H1 (cell line): ENCODE data around the gene BRCA1. TPM values are rescaled to one million over a fixed set of nuclear protein-coding genes. Genes with fewer than 3 reads are reported as not detected.

ENCODE experiments used
- CTCF ChIA-PET: fragments of 300-600 bp; sonication (Branson Sonifier 250); formaldehyde crosslinking; loops from one replicate; lab custom pipeline; 2021; ENCODE audit not compliant: partially characterized antibody; lab: Charles Lee
- POLR2A ChIA-PET: fragments of 300-600 bp; sonication (Branson Sonifier 250); formaldehyde crosslinking; loops from one replicate; lab custom pipeline; 2021; ENCODE audit warnings: inconsistent platforms; ENCODE audit not compliant: partially characterized antibody; lab: Charles Lee
- DNase-seq, 2 experiments: peaks; one replicate each; pipeline versions ENCODE4 v3.0.0 to v3.0.0-alpha.2; 2010 to 2022; ENCODE audit warnings: low spot score in 2 of 2, low read depth in 1 of 2, mixed read lengths in 1 of 2
- FAIRE-seq: peaks from 2 replicates; lab custom pipeline; 2011; peaks lifted over from hg19 to GRCh38; lab: Jason Lieb, UNC
- H2AFZ ChIP-seq: 2 replicates; pipeline ENCODE4 v1.8.1; 2012; ENCODE audit warnings: low read length, inconsistent platforms
- H2AK5ac ChIP-seq: 2 replicates; pipeline ENCODE4 v1.6.1; 2013; ENCODE audit warnings: low read depth, low read length
- H2BK120ac ChIP-seq: replicated peaks from 2 replicates; pipeline ENCODE3; 2013; ENCODE audit warnings: low read depth, low read length, inconsistent platforms
- H2BK12ac ChIP-seq: 2 replicates; pipeline ENCODE4 v1.6.1; 2013; ENCODE audit warnings: low read depth, low read length
- H2BK15ac ChIP-seq: 2 replicates; pipeline ENCODE4 v1.6.1; 2013; ENCODE audit warnings: low read length
- H2BK20ac ChIP-seq: 2 replicates; pipeline ENCODE4 v1.6.1; 2013; ENCODE audit warnings: low read length
- H2BK5ac ChIP-seq: 2 replicates; pipeline ENCODE4 v1.6.1; 2013; ENCODE audit warnings: low read depth, low read length
- H3K14ac ChIP-seq: 2 replicates; pipeline ENCODE4 v1.6.1; 2013; ENCODE audit warnings: inconsistent platforms; ENCODE audit not compliant: insufficient read length
- H3K18ac ChIP-seq: 2 replicates; pipeline ENCODE4 v1.6.1; 2013; ENCODE audit warnings: low read length; ENCODE audit errors: extremely low read depth
- H3K23ac ChIP-seq: 2 replicates; pipeline ENCODE4 v1.6.1; 2013; ENCODE audit warnings: inconsistent platforms; ENCODE audit not compliant: insufficient read length
- H3K23me2 ChIP-seq: 2 replicates; pipeline ENCODE4 v1.6.1; 2013; ENCODE audit warnings: low read depth, low read length
- H3K27ac ChIP-seq: 2 replicates; pipeline ENCODE4 v1.6.1; 2011; ENCODE audit warnings: low read depth, low read length, inconsistent platforms
- H3K27me3 ChIP-seq, 4 experiments: replicated peaks in 1 of 4; 1 replicate in 1 of 4; 2 replicates in 3 of 4; pipeline versions ENCODE4 v1.6.1 to v1.8.1; 2011 to 2013; ENCODE audit warnings: low read length in 3 of 4, mild to moderate bottlenecking in 3 of 4, inconsistent platforms in 2 of 4, mixed read lengths in 2 of 4, moderate library complexity in 1 of 4; ENCODE audit not compliant: control insufficient read depth in 3 of 4, insufficient read depth in 3 of 4; ENCODE audit errors: extremely low read depth in 1 of 4
- H3K36me3 ChIP-seq, 4 experiments: 2 replicates each; pipeline versions ENCODE4 v1.6.1 to v1.8.1; 2011 to 2013; ENCODE audit warnings: mild to moderate bottlenecking in 4 of 4, low read length in 3 of 4, moderate library complexity in 2 of 4, control low read depth in 1 of 4, inconsistent platforms in 1 of 4; ENCODE audit not compliant: insufficient read depth in 4 of 4, control insufficient read depth in 2 of 4
- H3K4ac ChIP-seq: replicated peaks from 2 replicates; pipeline ENCODE3; 2013; ENCODE audit warnings: low read length, low read depth, mixed read lengths, inconsistent platforms; ENCODE audit not compliant: insufficient read length
- H3K4me1 ChIP-seq, 4 experiments: replicated peaks in 1 of 4; 1 replicate in 1 of 4; 2 replicates in 3 of 4; pipeline versions ENCODE4 v1.6.1 to v1.8.1; 2011 to 2013; ENCODE audit warnings: low read length in 3 of 4, inconsistent platforms in 2 of 4, mixed read lengths in 1 of 4; ENCODE audit not compliant: insufficient read depth in 4 of 4, control insufficient read depth in 3 of 4
- H3K4me2 ChIP-seq, 2 experiments: 2 replicates each; pipeline versions ENCODE4 v1.6.1 to v1.8.1; 2011 to 2013; ENCODE audit warnings: low read depth in 2 of 2, low read length in 2 of 2, control low read depth in 1 of 2, inconsistent platforms in 1 of 2, mild to moderate bottlenecking in 1 of 2; ENCODE audit not compliant: insufficient read depth in 1 of 2
- H3K4me3 ChIP-seq, 4 experiments: fragments of 200-600, 300-600 bp in 1 of 4; sonication (generic), shearing (Covaris generic), sonication (Bioruptor Twin) in 1 of 4; 2 replicates each; pipeline versions ENCODE4 v1.5.1 to v1.8.1; 2011 to 2016; ENCODE audit warnings: low read length in 4 of 4, low read depth in 3 of 4, control low read depth in 2 of 4, inconsistent platforms in 2 of 4, mild to moderate bottlenecking in 2 of 4, mixed read lengths in 1 of 4, moderate library complexity in 1 of 4; ENCODE audit not compliant: insufficient read depth in 2 of 4; ENCODE audit errors: extremely low read depth in 1 of 4
- H3K56ac ChIP-seq: replicated peaks from 2 replicates; pipeline ENCODE3; 2013; ENCODE audit warnings: low read depth, mild to moderate bottlenecking, mixed read lengths, low read length, inconsistent platforms; ENCODE audit not compliant: insufficient read length
- H3K79me1 ChIP-seq: 2 replicates; pipeline ENCODE4 v1.6.1; 2013; ENCODE audit warnings: low read depth, low read length, control low read depth
- H3K79me2 ChIP-seq, 2 experiments: 2 replicates each; pipeline versions ENCODE4 v1.6.1 to v1.8.1; 2012 to 2013; ENCODE audit warnings: low read length in 2 of 2, mild to moderate bottlenecking in 2 of 2, inconsistent platforms in 1 of 2; ENCODE audit not compliant: insufficient read depth in 2 of 2, control insufficient read depth in 1 of 2
- H3K9ac ChIP-seq, 4 experiments: replicated peaks in 1 of 4; 1 replicate in 1 of 4; 2 replicates in 3 of 4; pipeline versions ENCODE4 v1.6.1 to v1.8.1; 2011 to 2013; ENCODE audit warnings: low read depth in 3 of 4, low read length in 3 of 4, control low read depth in 2 of 4, mild to moderate bottlenecking in 2 of 4, moderate library complexity in 2 of 4, inconsistent platforms in 1 of 4; ENCODE audit errors: extremely low read depth in 1 of 4
- H3K9me3 ChIP-seq, 2 experiments: 2 replicates each; pipeline versions ENCODE4 v1.6.1 to v1.8.1; 2012 to 2013; ENCODE audit warnings: mild to moderate bottlenecking in 2 of 2, moderate library complexity in 2 of 2, control low read depth in 1 of 2, inconsistent platforms in 1 of 2, low read depth in 1 of 2, low read length in 1 of 2, mixed read lengths in 1 of 2; ENCODE audit not compliant: insufficient read depth in 2 of 2
- H4K20me1 ChIP-seq, 2 experiments: replicated peaks in 1 of 2; 2 replicates each; pipeline versions ENCODE3 to v1.8.1; 2011 to 2013; ENCODE audit warnings: inconsistent platforms in 2 of 2, low read length in 2 of 2, mild to moderate bottlenecking in 1 of 2; ENCODE audit not compliant: insufficient read depth in 2 of 2, control insufficient read depth in 1 of 2
- H4K5ac ChIP-seq: 2 replicates; pipeline ENCODE4 v1.6.1; 2013; ENCODE audit warnings: low read length, low read depth, mixed read lengths, inconsistent platforms; ENCODE audit not compliant: insufficient read length
- H4K8ac ChIP-seq: 2 replicates; pipeline ENCODE4 v1.8.0; 2013; ENCODE audit warnings: mild to moderate bottlenecking, moderate library complexity, low read length, inconsistent platforms; ENCODE audit not compliant: insufficient read depth; ENCODE audit errors: extremely low read depth
- H4K91ac ChIP-seq: replicated peaks from 2 replicates; pipeline ENCODE3; 2013; ENCODE audit warnings: low read length, mixed read lengths, inconsistent platforms; ENCODE audit not compliant: insufficient read length
- ASH2L ChIP-seq: fragments of 200-600, 300-600 bp; sonication (generic); IDR thresholded peaks from one replicate; pipeline ENCODE4 v1.7.1; 2017; ENCODE audit warnings: low read length
- CHD1 ChIP-seq: IDR thresholded peaks from 2 replicates; pipeline ENCODE4 v1.6.1; 2012; ENCODE audit warnings: low read depth, low read length, improper control_type of control experiment
- EP300 ChIP-seq, 2 experiments: IDR thresholded peaks; 1 replicate in 1 of 2; 2 replicates in 1 of 2; pipeline ENCODE4 v1.6.1; 2011 to 2012; ENCODE audit warnings: low read depth in 2 of 2, low read length in 2 of 2, mild to moderate bottlenecking in 2 of 2, borderline replicate concordance in 1 of 2, inconsistent platforms in 1 of 2, moderate library complexity in 1 of 2
- NRF1 ChIP-seq: IDR thresholded peaks from 2 replicates; pipeline ENCODE4 v1.6.1; 2011; ENCODE audit warnings: mild to moderate bottlenecking, low read depth, low read length, improper control_type of control experiment
- RAD21 ChIP-seq, 2 experiments: IDR thresholded peaks in 1 of 2; conservative IDR thresholded peaks in 1 of 2; 2 replicates each; pipeline ENCODE4 v1.6.1; 2011; ENCODE audit warnings: low read depth in 2 of 2, low read length in 2 of 2, improper control_type of control experiment in 1 of 2, inconsistent platforms in 1 of 2, mild to moderate bottlenecking in 1 of 2, moderate library complexity in 1 of 2
- RXRA ChIP-seq: IDR thresholded peaks from 2 replicates; pipeline ENCODE4 v1.6.1; 2011; ENCODE audit warnings: low read depth, mild to moderate bottlenecking, low read length, moderate library complexity; ENCODE audit not compliant: insufficient read depth
- SIN3A ChIP-seq, 2 experiments: IDR thresholded peaks in 1 of 2; conservative IDR thresholded peaks in 1 of 2; 2 replicates each; pipeline ENCODE4 v1.6.1; 2011 to 2012; ENCODE audit warnings: low read length in 2 of 2, improper control_type of control experiment in 1 of 2, low read depth in 1 of 2, mild to moderate bottlenecking in 1 of 2
- TAF7 ChIP-seq: optimal IDR thresholded peaks from 2 replicates; pipeline ENCODE3; 2011; ENCODE audit warnings: low read depth, mild to moderate bottlenecking, inconsistent platforms, low read length, moderate library complexity, borderline replicate concordance
- WGBS, 2 experiments: shearing (Covaris generic) in 1 of 2; methylation state at CpG; one replicate each; pipeline versions ENCODE4 v1.1.6 to v1.1.7; 2013 to 2015; ENCODE audit warnings: low lambda C conversion rate in 2 of 2, mixed read lengths in 2 of 2, inconsistent platforms in 1 of 2, low coverage in 1 of 2, missing lambda C conversion rate in 1 of 2; ENCODE audit not compliant: insufficient replicate concordance in 2 of 2, insufficient coverage in 1 of 2, insufficient read length in 1 of 2; ENCODE audit errors: extremely low coverage in 1 of 2, missing lambda C conversion rate in 1 of 2; 5-methylcytosine and 5-hydroxymethylcytosine counted together
- polyA plus RNA-seq, 7 experiments: library from polyadenylated mRNA; depleted of rRNA in 3 of 7; stranded (reverse) in 5 of 7; unstranded in 2 of 7; fragments of >200 nt in 5 of 7; fragments of 200-250 nt in 2 of 7; gene quantifications; 1 replicate in 5 of 7; 2 replicates in 1 of 7; 4 replicates in 1 of 7; pipeline versions ENCODE4 v1.2.1 to v1.2.3, GENCODE V29; 2011 to 2013; ENCODE audit warnings: missing spikeins in 2 of 7, mixed read lengths in 2 of 7
- total RNA-seq: library from RNA; stranded (reverse); fragmentation: NEBNext Ultra II Directional; extraction: Animal tissue kit (Norgen Biotek cat#: 25700); gene quantifications from 2 replicates; pipeline ENCODE4 v1.2.1, GENCODE V29; 2021

BRCA1 gene
- total and polyA plus RNA-seq, 2 of the 8 experiments (the other 6 are each of a cell fraction or from before 2014, with no cell fraction given) = 30.7 to 39.2 TPM

DNA sequence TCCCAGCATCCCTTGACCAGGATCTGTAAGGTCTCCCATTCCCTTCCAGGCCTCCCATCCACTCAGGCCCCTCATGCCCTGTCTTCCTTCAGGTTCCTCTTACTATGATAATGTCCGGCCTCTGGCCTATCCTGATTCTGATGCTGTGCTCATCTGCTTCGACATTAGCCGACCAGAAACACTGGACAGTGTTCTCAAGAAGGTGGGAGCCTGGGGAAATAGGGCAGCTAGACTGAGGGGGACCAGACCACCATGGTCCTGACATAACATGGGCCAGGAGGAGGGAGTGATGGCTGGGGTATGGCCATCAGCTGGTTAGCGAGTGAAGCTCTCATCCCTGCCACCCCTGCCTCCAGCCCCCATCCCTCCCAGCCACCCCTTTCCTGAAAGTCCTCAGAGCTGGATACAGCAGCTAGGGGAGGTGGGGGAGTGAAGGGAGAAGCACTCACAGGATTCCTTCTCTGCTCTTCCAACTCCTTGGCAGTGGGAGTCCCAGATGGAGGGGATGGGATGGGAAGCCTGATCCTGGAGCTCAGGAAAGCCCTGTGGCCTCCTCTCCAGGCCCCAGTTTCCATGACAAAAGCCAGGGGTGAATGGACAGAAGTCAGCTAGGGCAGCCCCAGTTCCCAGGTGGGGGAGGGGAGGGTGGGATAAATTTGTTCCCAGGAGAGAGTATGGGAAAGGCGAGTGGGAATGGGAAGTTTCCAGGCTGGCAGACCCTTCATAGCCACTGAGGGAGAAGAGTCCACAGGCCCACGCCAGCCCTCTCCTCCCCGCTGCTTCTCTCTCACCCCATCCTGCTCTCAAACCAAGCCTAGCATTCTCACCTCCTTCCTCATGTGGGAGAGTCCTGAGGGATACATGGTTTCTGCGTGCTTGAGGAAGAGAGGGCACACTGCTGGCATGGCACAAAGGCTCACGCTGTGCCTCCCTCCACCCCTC, 97.8 kb downstream of the BRCA1 start:
- no peak overlapping the region; a peak in 2 of 7 replicates for H3K9ac ChIP-seq
- peak overlapping the region; percentile 94 for H2BK5ac ChIP-seq
- H3K56ac ChIP-seq = no peak overlapping the region
- peaks cover 15 to 22% (median 17%) of the 10 kb centered on the region in 4 experiments for H3K4me1 ChIP-seq
- peak overlapping the region; percentile 99 for H2BK20ac ChIP-seq
- FAIRE-seq (no peak), DNase-seq (no peak)
- 68% methylated on average over 7 of the region's 9 CpGs; no CpG with 5 or more reads in 1 of the 2 experiments for WGBS, 2 experiments
- H3K4me3 ChIP-seq = peak overlapping the region in 2 of 4 experiments; percentile 1 to 41; a peak in 3 of 8 replicates
- peak overlapping the region; percentile 65 for H4K5ac ChIP-seq
- H2BK12ac ChIP-seq = peak overlapping the region; percentile 92
- H4K8ac ChIP-seq = no peak overlapping the region
- CTCF ChIA-PET = interaction anchor here (0.5 to 1.6 kb wide), 4 partner anchors 13 to 282 kb away, joined by 3 to 5 read pairs (median 3); no protein-coding TSS in a partner anchor
- peaks cover 0 to 6% of the 10 kb centered on the region in 2 experiments; a peak in 2 of 4 replicates for H3K79me2 ChIP-seq
- H3K27me3 ChIP-seq = no peaks in the 10 kb centered on the region
- no peak overlapping the region for H2AFZ ChIP-seq
- no peak overlapping the region; the same call in 1 of the 2 replicates for H2BK15ac ChIP-seq
- H3K4me2 ChIP-seq = peak overlapping the region; percentile 64 to 69
- H3K36me3 ChIP-seq = peaks cover 0 to 22% (median 4%) of the 10 kb centered on the region in 4 experiments; a peak in 2 of 8 replicates
- peak overlapping the region; percentile 78 for H2AK5ac ChIP-seq
- H3K14ac ChIP-seq = no peak overlapping the region
- no peaks in the 10 kb centered on the region; the same call in 1 of the 2 replicates for H3K79me1 ChIP-seq
- POLR2A ChIA-PET = interaction anchor here (0.8 to 10.8 kb wide), 5 partner anchors 12 to 288 kb away, joined by 3 to 61 read pairs (median 3); no protein-coding TSS in a partner anchor
- H3K27ac ChIP-seq = no peak overlapping the region
- H3K23ac ChIP-seq = no peak overlapping the region
- peak overlapping the region; percentile 69 for H2BK120ac ChIP-seq
- peak overlapping the region; percentile 73 for H3K4ac ChIP-seq
- H4K91ac ChIP-seq = peak overlapping the region; percentile 92
- no peaks in the 10 kb centered on the region for H3K9me3 ChIP-seq
- peak overlapping the region; percentile 96 for H3K18ac ChIP-seq
- peaks cover 3% of the 10 kb centered on the region; the same call in 1 of the 2 replicates for H3K23me2 ChIP-seq
- no peaks in the 10 kb centered on the region for H4K20me1 ChIP-seq
- TF ChIP-seq RAD21 (IDR thresholded peaks at IDR 0.05 in 1 of 2, conservative IDR thresholded peaks at IDR 0.05 in 1 of 2; ENCODE audit: low read depth in 2 of 2, low read length in 2 of 2) = 0 out of 4 replicates have a peak, but pooled peaks of 1 of the 2 experiments have one; percentile 12
- no peak for TF ChIP-seq TAF7
- no peak; a peak in 1 of 4 replicates for TF ChIP-seq SIN3A (conservative IDR thresholded peaks at IDR 0.05 in 1 of 2, IDR thresholded peaks at IDR 0.05 in 1 of 2; ENCODE audit: low read depth in 1 of 2, low read length in 2 of 2)
- no peak for TF ChIP-seq CHD1
- TF ChIP-seq RXRA = peak; percentile 73; the same call in 1 of the 2 replicates
- no peak for TF ChIP-seq NRF1
- TF ChIP-seq EP300 (IDR thresholded peaks at IDR 0.05; ENCODE audit: borderline replicate concordance in 1 of 2, low read depth in 2 of 2, low read length in 2 of 2) = peak in 1 of 2 experiments; percentile 77; a peak in 1 of 3 replicates
- TF ChIP-seq ASH2L = no peak
